DOHH2 (cell line): ENCODE results near the gene SMURF2.

Experiments
- CTCF ChIP-seq: fragments of 200-600 bp; sonication (generic); IDR thresholded peaks from one replicate; pipeline ENCODE4 v1.5.1; 2014; ENCODE audit warnings: antibody characterized with exemption, mild to moderate bottlenecking, low read depth, low read length; ENCODE audit not compliant: poor library complexity, severe bottlenecking
- EZH2phosphoT487 ChIP-seq: fragments of 200-600 bp; sonication (generic); IDR thresholded peaks from 2 replicates; pipeline ENCODE4 v1.6.1; 2017; ENCODE audit warnings: borderline replicate concordance, mild to moderate bottlenecking, antibody characterized with exemption, low read length, moderate library complexity, mixed read lengths

GRCh38 chr17:64496786-64497564 lies 165.1 kb downstream of the SMURF2 start, which contains the start of gene POLG2:
- TF ChIP-seq CTCF (peak; percentile 83), EZH2phosphoT487 (no peak)
